Putamen (tissue), 1 donor: ENCODE results near the gene ABCD1.
"Not testable (repeated sequence)": the region's sequence is repeated elsewhere in the genome, so short reads cannot be mapped to it uniquely, and the experiment has no call there.

Source experiments
- DNase-seq: peaks from one replicate; pipeline ENCODE4 v3.0.0-alpha.2; 2016; ENCODE audit warnings: low spot score

ABCD1 gene

GRCh38 chrX:153694256-153694655 is 30.4 kb upstream of the ABCD1 start:
- DNase-seq = not testable (repeated sequence)

DNA sequence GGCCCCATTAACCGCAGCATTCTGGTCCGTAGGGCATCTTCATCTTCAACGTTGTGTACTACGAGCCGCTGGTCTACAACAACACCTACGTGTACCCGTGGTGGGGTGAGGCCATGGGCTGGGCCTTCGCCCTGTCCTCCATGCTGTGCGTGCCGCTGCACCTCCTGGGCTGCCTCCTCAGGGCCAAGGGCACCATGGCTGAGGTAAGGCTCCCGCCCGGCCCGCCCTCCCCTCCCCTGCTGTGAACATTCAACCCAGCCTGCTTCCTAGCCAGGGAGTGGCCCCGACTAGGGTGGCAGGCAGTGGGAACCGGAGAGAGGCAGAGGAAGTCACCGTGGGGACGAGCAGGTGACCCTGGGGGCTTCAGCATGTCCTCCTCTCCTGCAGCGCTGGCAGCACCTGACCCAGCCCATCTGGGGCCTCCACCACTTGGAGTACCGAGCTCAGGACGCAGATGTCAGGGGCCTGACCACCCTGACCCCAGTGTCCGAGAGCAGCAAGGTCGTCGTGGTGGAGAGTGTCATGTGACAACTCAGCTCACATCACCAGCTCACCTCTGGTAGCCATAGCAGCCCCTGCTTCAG is 29.9 kb upstream of the ABCD1 start:
- DNase-seq = no peak

DNA sequence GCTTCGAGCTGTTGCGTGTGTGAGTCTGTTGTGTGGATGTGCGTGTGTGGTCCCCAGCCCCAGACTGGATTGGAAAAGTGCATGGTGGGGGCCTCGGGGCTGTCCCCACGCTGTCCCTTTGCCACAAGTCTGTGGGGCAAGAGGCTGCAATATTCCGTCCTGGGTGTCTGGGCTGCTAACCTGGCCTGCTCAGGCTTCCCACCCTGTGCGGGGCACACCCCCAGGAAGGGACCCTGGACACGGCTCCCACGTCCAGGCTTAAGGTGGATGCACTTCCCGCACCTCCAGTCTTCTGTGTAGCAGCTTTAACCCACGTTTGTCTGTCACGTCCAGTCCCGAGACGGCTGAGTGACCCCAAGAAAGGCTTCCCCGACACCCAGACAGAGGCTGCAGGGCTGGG is 28.6 kb upstream of the ABCD1 start:
- DNase-seq = no peak

GRCh38 chrX:153696538-153696937 is 28.1 kb upstream of the ABCD1 start:
- not testable (repeated sequence) for DNase-seq

- DNase-seq = not testable (repeated sequence)
These were observed 27.5 kb upstream of the ABCD1 start for GRCh38 chrX:153696986-153697722.

DNA sequence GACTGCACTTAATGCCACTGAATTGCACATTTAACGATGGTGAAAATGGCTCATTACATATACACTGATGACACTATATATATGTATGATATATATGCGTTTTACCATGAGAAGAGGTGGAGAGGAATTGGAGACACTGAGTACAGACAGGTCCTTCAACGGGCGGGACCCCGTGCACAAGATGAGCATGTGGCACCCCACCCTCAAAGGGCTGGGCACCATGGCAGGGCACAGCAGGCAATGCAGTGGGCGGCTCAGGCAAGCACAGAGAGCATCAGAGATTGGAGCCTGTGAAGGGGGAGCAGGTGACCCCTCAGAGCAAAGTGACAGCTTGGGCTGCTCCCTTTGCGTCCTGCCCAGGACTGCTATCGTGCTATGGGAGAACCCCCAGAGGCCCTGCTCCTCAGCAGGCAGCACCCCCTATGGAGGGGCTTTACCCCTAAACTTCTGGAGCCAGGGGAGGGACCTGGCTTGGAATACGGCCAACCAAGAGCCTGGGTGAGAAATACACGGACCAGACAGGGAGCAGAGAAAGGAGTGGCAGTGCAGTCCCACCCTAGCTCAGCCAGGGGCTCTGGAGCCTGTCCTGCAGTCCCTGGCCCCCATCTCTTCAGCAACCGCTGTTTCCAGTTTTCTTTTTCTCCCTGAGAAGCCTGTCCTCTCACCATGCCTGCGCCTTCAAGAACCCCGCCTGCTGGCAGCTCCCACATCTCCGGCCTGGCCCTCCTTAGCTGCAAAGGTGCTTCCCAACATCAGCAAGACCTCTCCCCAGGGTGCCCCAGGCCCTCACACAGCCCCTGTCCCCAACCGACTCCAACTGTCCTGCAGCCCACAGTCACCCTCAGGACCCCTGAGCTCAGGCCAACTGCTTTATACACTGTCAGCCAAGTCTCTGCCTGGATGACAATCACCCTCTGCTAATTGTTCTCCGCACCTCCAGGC is 26.5 kb upstream of the ABCD1 start:
- DNase-seq = no peak

GRCh38 chrX:153699210-153699783 is 25.4 kb upstream of the ABCD1 start:
- not testable (repeated sequence) for DNase-seq

- DNase-seq = not testable (repeated sequence)
These were observed 24.8 kb upstream of the ABCD1 start for GRCh38 chrX:153699784-153700371.

- no peak for DNase-seq
These were observed 24.2 kb upstream of the ABCD1 start for GRCh38 chrX:153700376-153700945.

DNA sequence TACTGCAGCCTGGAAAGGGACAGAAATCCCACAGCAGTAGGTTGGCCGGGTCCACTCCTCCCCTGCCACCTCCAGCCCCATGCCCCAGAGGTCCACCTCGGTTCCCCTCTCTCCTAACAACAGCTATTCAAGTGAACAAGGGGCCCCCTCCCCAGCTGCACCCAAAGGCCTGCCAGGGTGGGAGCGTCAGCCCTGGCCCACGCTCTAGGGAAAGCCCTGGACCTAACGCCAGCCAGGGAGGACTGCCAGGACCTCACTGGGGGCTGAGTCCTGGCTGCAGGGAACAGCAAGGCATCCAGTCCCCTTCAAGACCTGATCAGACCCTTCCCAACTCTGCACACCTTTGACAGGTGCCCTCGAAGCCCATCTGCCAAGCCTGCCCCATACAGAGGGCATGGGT is 23.7 kb upstream of the ABCD1 start:
- no peak for DNase-seq

DNA sequence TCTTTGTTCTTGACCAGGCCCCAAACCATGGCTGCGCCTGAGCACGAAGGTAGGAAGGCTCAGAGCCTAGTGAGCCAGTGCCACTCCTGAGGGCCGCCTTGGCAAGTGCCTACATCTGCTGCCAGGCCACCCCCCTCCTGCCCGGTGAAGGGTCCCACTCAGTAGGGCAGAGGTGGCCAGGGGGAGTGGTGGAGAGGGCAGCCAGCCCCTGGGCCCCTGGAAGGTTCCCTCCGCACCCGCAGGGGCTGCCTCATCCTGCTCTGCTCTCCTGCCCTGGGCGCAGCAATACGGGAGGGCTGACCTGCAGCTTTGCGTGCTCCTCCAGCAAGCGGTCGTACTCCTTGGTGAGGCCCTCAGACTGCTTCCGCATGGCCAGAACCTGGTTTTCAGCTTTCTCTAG is 22.9 kb upstream of the ABCD1 start:
- DNase-seq = no peak

GRCh38 chrX:153702336-153703035 is 22.2 kb upstream of the ABCD1 start:
- no peak for DNase-seq

DNA sequence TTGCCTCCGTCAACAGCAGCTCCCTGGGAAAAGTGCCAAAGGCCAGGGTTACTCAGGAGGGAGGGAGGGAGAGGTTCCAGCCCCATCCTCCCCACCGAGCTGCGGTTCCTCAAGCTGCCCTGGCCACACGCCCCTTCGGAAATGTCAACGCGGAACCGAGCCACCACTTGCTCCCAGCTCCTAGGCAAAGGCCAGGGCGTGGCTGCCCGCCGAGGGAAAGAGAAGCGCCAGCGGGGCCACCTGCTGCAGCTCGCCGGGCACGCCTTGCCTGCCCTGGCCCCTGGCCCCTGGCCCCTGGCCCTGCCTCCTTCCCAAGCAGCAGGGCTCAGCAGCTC is 21.7 kb upstream of the ABCD1 start:
- no peak for DNase-seq

- no peak for DNase-seq
These were observed 20.6 kb upstream of the ABCD1 start for GRCh38 chrX:153704021-153704526.

GRCh38 chrX:153704631-153705402 is 19.8 kb upstream of the ABCD1 start:
- not testable (repeated sequence) for DNase-seq

DNA sequence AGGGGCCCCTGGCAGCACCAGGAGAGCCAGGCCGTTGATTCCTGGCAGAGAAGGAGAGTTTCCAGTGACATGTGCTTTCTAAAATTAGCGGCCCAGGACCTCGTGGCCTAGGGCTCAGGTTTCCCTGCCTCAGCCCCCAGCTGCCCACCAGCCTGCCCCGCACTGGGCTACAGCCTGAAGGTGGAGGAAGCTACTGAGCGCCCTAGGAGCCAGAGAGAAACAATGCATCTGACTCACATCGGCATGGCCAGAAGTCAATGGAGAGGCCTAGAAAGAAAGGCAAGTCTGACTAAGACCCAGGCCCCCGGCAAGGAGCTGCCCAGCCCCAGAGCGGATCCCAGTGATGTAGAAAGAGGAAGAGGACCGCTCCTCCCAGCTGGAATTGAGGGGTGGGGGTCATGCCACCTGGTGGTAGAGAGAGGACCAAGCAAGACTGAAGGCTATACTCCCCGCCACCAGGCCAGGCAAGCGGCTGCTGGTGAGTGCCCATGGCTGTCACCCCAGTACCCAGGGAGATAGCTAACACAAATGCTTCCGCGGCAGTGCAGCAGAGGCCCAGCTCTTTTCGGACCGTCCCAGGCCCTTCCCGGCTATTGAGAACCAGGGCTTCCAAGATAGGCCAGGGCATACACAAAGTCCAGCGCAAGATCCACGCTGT is 19.1 kb upstream of the ABCD1 start:
- DNase-seq = not testable (repeated sequence)

GRCh38 chrX:153706799-153707198 is 17.9 kb upstream of the ABCD1 start:
- no peak for DNase-seq

GRCh38 chrX:153707406-153707805 is 17.2 kb upstream of the ABCD1 start:
- no peak for DNase-seq

DNA sequence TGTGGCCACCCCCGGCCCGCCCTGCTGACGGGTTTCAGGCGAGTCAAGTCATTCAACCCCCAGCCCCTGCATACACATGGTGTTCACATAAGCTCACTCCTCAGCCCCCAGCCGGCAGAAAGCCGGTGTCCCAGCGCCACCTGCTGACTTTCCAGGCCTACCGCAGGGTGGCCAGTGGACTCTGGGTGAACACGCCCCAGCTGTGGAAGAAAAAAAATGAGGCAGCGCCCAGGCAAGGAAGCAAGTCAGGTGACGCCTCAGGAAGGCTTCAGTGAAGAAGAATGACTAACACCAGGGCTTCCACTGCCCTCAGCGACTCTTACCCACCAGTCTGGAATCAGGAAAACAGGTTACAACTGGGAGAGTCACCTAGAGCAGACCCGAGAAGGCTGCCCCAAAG is 16.2 kb upstream of the ABCD1 start:
- DNase-seq = no peak
